GM12865 (cell line): ENCODE results near the gene HCK.

Experiments
- DNase-seq: peaks from one replicate; pipeline ENCODE4 v3.0.0; 2010; ENCODE audit warnings: low read depth
- H3K4me3 ChIP-seq: 2 replicates; pipeline ENCODE4 v1.5.1; 2011; ENCODE audit warnings: mild to moderate bottlenecking, low read depth, low read length, control low read depth
- TF ChIP-seq, protein P1 (sequence below): IDR thresholded peaks from 2 replicates; pipeline ENCODE4 v1.5.1; 2011; ENCODE audit warnings: low read length, control low read depth, low read depth, inconsistent platforms; ENCODE audit not compliant: insufficient read depth; ENCODE audit errors: missing control alignments

The HCK gene

GRCh38 chr20:32144898-32145662, 93.0 kb downstream of the HCK start:
- no peak overlapping the region for H3K4me3 ChIP-seq
- no peak for DNase-seq
- TF ChIP-seq, protein P1, sequence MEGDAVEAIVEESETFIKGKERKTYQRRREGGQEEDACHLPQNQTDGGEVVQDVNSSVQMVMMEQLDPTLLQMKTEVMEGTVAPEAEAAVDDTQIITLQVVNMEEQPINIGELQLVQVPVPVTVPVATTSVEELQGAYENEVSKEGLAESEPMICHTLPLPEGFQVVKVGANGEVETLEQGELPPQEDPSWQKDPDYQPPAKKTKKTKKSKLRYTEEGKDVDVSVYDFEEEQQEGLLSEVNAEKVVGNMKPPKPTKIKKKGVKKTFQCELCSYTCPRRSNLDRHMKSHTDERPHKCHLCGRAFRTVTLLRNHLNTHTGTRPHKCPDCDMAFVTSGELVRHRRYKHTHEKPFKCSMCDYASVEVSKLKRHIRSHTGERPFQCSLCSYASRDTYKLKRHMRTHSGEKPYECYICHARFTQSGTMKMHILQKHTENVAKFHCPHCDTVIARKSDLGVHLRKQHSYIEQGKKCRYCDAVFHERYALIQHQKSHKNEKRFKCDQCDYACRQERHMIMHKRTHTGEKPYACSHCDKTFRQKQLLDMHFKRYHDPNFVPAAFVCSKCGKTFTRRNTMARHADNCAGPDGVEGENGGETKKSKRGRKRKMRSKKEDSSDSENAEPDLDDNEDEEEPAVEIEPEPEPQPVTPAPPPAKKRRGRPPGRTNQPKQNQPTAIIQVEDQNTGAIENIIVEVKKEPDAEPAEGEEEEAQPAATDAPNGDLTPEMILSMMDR: no peak

DNA sequence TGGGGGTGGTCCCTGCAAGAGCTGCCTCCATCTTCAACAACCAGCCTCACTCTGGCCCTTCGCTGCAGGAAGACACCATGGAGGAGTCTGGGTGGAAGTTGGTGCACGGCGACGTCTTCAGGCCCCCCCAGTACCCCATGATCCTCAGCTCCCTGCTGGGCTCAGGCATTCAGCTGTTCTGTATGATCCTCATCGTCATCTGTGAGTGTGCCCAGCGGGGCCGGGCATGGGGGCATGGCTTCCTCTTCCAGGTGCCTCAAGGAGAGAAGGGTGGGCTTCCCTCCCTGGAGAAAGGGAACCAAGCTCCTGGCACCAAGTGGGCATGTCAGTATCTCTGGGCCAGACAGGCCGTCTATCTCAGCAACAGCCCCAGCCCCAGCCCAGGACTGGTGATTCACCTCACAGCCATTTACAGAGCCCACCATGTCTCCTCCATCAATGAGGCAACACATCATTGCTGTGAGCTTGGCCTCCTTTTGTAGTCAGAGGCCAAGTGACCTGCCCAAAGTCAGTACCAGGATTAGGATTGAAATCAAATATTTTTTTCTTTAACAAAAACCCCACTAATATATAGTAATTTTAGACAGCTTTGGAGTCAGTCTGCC, 97.6 kb downstream of the HCK start:
- TF ChIP-seq, protein P1: no peak
- DNase-seq: no peak
- H3K4me3 ChIP-seq: no peak overlapping the region

DNA sequence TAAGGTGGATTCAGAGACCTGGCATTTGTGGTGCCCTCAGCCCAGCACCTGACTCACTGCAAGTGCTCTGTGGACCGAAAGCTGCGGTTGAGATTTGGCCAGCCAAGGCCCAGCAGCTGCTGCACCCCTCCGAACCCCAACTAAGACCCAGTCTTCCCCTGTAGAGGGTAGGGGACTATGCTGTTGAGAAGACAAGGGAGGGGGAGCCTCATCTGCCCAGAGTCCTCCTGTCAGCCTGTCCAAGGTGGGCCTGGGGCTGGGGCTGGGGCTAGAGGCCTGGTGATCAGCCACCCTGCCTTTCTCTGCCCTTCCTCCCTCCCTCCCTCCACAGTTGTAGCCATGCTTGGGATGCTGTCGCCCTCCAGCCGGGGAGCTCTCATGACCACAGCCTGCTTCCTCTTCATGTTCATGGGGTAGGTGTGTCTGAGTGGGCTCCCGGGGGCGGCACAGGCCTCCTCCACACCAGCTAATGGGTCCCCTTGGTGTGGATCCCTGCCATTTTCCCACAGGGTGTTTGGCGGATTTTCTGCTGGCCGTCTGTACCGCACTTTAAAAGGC, 98.3 kb downstream of the HCK start:
- H3K4me3 ChIP-seq: no peak overlapping the region
- TF ChIP-seq, protein P1: no peak
- no peak for DNase-seq
